Fibroblast of lung (primary cell): ENCODE data around the gene AIFM3.

ENCODE experiments used
- CTCF ChIP-seq, 2 donors: IDR thresholded peaks in 1 of 2; conservative IDR thresholded peaks in 1 of 2; 1 replicate in 1 of 2; 2 replicates in 1 of 2; pipeline ENCODE4 v1.5.1; 2011 to 2012; ENCODE audit warnings: low read length in 2 of 2, control low read depth in 1 of 2, inconsistent platforms in 1 of 2, low read depth in 1 of 2, mild to moderate bottlenecking in 1 of 2
- EZH2 ChIP-seq: IDR thresholded peaks from 2 replicates; pipeline ENCODE4 v1.5.1; 2012; ENCODE audit warnings: low read length, control low read depth, mild to moderate bottlenecking; ENCODE audit errors: missing control alignments

- TF ChIP-seq CTCF (conservative IDR thresholded peaks at IDR 0.05 in 1 of 2, IDR thresholded peaks at IDR 0.05 in 1 of 2; ENCODE audit: low read depth in 1 of 2, low read length in 2 of 2) (no peak), EZH2 (no peak)
Observed at GRCh38 chr22:21022955-21023614, 56.0 kb downstream of the AIFM3 start.
